ENCODE results near the gene ABHD8. TPM values are rescaled to one million over a fixed set of nuclear protein-coding genes. Genes with fewer than 3 reads are reported as not detected.

The ABHD8 gene
- total and polyA plus RNA-seq, 2 of the 13 experiments (the other 11 are each of a cell fraction or from before 2014, with no cell fraction given): 6.3 to 7.2 TPM

- TF ChIP-seq, protein P1, sequence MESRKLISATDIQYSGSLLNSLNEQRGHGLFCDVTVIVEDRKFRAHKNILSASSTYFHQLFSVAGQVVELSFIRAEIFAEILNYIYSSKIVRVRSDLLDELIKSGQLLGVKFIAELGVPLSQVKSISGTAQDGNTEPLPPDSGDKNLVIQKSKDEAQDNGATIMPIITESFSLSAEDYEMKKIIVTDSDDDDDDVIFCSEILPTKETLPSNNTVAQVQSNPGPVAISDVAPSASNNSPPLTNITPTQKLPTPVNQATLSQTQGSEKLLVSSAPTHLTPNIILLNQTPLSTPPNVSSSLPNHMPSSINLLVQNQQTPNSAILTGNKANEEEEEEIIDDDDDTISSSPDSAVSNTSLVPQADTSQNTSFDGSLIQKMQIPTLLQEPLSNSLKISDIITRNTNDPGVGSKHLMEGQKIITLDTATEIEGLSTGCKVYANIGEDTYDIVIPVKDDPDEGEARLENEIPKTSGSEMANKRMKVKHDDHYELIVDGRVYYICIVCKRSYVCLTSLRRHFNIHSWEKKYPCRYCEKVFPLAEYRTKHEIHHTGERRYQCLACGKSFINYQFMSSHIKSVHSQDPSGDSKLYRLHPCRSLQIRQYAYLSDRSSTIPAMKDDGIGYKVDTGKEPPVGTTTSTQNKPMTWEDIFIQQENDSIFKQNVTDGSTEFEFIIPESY (CRISPR knock-in tag; IDR thresholded peaks at IDR 0.05): no peak
- peak; percentile 92 for TF ChIP-seq SIX4 (CRISPR knock-in tag; IDR thresholded peaks at IDR 0.05)
- no peak for TF ChIP-seq FOXA1 (IDR thresholded peaks at IDR 0.05)
- TF ChIP-seq FOXA1 (CRISPR knock-in tag; IDR thresholded peaks at IDR 0.05): no peak
- TF ChIP-seq, protein P2, sequence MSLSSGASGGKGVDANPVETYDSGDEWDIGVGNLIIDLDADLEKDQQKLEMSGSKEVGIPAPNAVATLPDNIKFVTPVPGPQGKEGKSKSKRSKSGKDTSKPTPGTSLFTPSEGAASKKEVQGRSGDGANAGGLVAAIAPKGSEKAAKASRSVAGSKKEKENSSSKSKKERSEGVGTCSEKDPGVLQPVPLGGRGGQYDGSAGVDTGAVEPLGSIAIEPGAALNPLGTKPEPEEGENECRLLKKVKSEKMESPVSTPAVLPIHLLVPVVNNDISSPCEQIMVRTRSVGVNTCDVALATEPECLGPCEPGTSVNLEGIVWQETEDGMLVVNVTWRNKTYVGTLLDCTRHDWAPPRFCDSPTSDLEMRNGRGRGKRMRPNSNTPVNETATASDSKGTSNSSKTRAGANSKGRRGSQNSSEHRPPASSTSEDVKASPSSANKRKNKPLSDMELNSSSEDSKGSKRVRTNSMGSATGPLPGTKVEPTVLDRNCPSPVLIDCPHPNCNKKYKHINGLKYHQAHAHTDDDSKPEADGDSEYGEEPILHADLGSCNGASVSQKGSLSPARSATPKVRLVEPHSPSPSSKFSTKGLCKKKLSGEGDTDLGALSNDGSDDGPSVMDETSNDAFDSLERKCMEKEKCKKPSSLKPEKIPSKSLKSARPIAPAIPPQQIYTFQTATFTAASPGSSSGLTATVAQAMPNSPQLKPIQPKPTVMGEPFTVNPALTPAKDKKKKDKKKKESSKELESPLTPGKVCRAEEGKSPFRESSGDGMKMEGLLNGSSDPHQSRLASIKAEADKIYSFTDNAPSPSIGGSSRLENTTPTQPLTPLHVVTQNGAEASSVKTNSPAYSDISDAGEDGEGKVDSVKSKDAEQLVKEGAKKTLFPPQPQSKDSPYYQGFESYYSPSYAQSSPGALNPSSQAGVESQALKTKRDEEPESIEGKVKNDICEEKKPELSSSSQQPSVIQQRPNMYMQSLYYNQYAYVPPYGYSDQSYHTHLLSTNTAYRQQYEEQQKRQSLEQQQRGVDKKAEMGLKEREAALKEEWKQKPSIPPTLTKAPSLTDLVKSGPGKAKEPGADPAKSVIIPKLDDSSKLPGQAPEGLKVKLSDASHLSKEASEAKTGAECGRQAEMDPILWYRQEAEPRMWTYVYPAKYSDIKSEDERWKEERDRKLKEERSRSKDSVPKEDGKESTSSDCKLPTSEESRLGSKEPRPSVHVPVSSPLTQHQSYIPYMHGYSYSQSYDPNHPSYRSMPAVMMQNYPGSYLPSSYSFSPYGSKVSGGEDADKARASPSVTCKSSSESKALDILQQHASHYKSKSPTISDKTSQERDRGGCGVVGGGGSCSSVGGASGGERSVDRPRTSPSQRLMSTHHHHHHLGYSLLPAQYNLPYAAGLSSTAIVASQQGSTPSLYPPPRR (CRISPR knock-in tag; IDR thresholded peaks at IDR 0.05; ENCODE audit: borderline replicate concordance): peak; percentile 61; the same call in 1 of the 2 replicates
- TF ChIP-seq, protein P3, sequence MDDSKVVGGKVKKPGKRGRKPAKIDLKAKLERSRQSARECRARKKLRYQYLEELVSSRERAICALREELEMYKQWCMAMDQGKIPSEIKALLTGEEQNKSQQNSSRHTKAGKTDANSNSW (CRISPR knock-in tag; IDR thresholded peaks at IDR 0.05; ENCODE audit: borderline replicate concordance): no peak
- no peak for TF ChIP-seq RFX3 (CRISPR knock-in tag; IDR thresholded peaks at IDR 0.05)
- TF ChIP-seq RXRB (CRISPR knock-in tag; IDR thresholded peaks at IDR 0.05; ENCODE audit: borderline replicate concordance): peak; percentile 92
- no peak for TF ChIP-seq AGO1 (IDR thresholded peaks at IDR 0.05; ENCODE audit: low read depth, low read length, poor library complexity, severe bottlenecking)
- TF ChIP-seq ETV6 (CRISPR knock-in tag; conservative IDR thresholded peaks at IDR 0.05): no peak
- TF ChIP-seq TFDP1 (CRISPR knock-in tag; IDR thresholded peaks at IDR 0.05; ENCODE audit: borderline replicate concordance): peak; percentile 22; the same call in 1 of the 2 replicates
- TF ChIP-seq MLXIP (CRISPR knock-in tag; IDR thresholded peaks at IDR 0.05; ENCODE audit: borderline replicate concordance): no peak
- TF ChIP-seq, protein P4, sequence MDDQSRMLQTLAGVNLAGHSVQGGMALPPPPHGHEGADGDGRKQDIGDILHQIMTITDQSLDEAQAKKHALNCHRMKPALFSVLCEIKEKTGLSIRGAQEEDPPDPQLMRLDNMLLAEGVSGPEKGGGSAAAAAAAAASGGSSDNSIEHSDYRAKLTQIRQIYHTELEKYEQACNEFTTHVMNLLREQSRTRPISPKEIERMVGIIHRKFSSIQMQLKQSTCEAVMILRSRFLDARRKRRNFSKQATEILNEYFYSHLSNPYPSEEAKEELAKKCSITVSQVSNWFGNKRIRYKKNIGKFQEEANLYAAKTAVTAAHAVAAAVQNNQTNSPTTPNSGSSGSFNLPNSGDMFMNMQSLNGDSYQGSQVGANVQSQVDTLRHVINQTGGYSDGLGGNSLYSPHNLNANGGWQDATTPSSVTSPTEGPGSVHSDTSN (CRISPR knock-in tag; IDR thresholded peaks at IDR 0.05; ENCODE audit: borderline replicate concordance): no peak
These were observed 59.2 kb downstream of the ABHD8 start (continued) for GRCh38 chr19:17243830-17244617.
